SW 1271 (cell line): Measurements from ENCODE around the gene NEDD9.

ENCODE experiments used
- DNase-seq, 2 experiments: peaks; one replicate each; lab custom pipeline; 2025; lab: John Stamatoyannopoulos, UW

Gene NEDD9

GRCh38 chr6:11142296-11143027, 90.0 kb downstream of the NEDD9 start:
- no peak for DNase-seq

GRCh38 chr6:11141295-11141694, 91.2 kb downstream of the NEDD9 start:
- no peak for DNase-seq

DNA sequence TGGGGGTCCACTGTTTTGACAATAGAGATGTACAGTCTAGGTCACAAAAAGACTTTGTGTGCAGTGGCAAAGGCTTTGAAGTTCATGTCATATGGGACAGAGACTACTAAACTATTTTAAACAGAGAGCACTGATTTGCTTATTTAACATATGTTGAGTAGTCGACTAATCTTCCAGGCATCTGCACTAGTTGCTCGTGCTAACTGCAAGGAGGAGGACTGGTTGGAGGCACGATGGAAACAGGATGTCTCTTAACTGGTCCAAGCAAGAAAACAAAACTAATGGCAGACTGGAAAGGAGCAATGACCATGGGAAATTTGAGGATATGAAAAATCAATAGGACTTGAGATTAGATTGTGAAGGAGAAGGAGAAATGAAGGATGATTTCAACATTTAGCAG, 92.4 kb downstream of the NEDD9 start:
- no peak for DNase-seq

DNA sequence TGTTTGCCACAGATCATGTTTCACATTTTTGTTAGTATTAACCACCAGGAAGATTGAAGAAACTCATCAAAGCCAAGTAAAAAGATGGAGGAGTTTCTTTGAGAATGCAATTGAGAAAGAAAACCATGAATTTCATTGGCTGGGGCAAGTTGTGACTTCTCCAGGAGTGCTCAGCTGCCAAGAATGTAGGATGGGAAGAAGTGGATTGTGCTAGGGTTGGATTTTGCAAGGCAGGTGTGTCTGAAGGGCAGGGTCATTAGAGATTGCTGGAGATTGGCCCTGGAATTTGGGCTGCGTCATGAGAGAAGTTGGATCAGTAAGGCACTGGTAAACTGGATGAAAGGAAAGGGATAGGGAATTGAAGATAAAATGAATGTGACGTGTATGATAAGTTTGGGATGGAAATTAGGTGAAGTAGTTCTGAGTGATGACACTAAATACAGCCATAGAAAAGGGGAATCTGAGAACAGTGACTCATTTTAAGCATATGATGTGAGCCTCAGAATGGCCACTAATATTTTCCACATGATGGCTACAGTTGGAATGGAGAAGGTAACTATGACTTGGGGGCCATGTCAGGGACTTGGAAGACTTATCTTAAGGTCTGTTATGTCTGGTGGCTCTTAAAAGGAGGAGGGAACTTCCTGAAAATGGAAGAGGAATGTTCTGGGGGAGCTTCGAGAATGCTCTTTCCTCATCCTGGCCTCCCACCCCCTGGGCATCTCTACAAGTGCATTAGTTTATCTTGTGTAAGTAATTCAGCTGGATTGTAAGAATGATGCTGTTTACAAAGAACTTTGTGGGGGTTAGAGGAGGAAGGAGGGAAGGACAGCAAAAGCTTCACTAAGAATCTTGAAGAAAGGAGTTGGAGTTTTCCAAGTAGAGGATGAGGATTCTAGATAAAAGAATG, 93.2 kb downstream of the NEDD9 start:
- DNase-seq = no peak

DNA sequence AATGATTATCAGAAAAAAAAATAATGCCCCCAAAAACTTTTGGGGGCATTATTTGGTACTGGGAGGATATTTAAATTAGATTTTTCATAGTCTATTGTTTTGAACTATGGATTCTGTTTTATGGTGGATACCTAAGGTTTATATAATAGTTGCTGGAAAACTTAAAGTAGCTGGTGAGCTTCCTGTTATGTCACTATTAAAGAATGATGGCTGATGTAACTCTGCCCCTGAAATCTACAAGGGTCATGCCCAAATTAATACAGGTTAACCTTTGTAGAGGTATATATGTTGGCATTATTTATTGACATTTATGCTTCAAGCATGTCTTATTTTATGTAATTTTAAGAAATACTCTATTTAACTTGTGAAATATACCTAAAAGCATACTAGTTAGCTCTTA, 95.7 kb downstream of the NEDD9 start:
- no peak for DNase-seq
